ENCODE data around the gene SASS6.
"Not testable (repeated sequence)": the region's sequence is repeated elsewhere in the genome, so short reads cannot be mapped to it uniquely, and the experiment has no call there.

SASS6 gene

GRCh38 chr1:100101564-100101963 lies 31.2 kb downstream of the SASS6 start:
- no peak for ATAC-seq
- no peak for DNase-seq

- DNase-seq = no peak
- no peak for ATAC-seq
These were observed 32.5 kb downstream of the SASS6 start for GRCh38 chr1:100100202-100100601.

GRCh38 chr1:100090471-100090870 lies 42.3 kb downstream of the SASS6 start:
- DNase-seq (no peak), ATAC-seq (no peak)

- no peak for ATAC-seq
These were observed 43.6 kb downstream of the SASS6 start for GRCh38 chr1:100089082-100089481.

GRCh38 chr1:100087396-100087795 lies 45.3 kb downstream of the SASS6 start:
- ATAC-seq = no peak
- DNase-seq = no peak

More at GRCh38 chr1:100089082-100089481, 43.6 kb downstream of the SASS6 start:
- DNase-seq = no peak

- no peak for DNase-seq
These were observed 52.4 kb downstream of the SASS6 start for GRCh38 chr1:100080331-100080730.

GRCh38 chr1:100077531-100077930 lies 55.2 kb downstream of the SASS6 start:
- DNase-seq (no peak), ATAC-seq (no peak)

More at GRCh38 chr1:100080331-100080730, 52.4 kb downstream of the SASS6 start:
- ATAC-seq = no peak

- DNase-seq = no peak
- ATAC-seq = no peak
These were observed 56.0 kb downstream of the SASS6 start for GRCh38 chr1:100076744-100077143.

- ATAC-seq (no peak), DNase-seq (no peak)
These were observed 56.4 kb downstream of the SASS6 start for GRCh38 chr1:100076319-100076718.

GRCh38 chr1:100075773-100076172 lies 57.0 kb downstream of the SASS6 start:
- ATAC-seq = no peak

GRCh38 chr1:100074604-100075395 lies 57.9 kb downstream of the SASS6 start:
- DNase-seq (no peak), ATAC-seq (no peak)

More at GRCh38 chr1:100075773-100076172, 57.0 kb downstream of the SASS6 start:
- no peak for DNase-seq

GRCh38 chr1:100073531-100073930 lies 59.2 kb downstream of the SASS6 start:
- no peak for ATAC-seq
- no peak for DNase-seq

GRCh38 chr1:100070201-100070939 lies 62.4 kb downstream of the SASS6 start:
- DNase-seq (no peak), ATAC-seq (no peak)

GRCh38 chr1:100065969-100066227 lies 66.8 kb downstream of the SASS6 start:
- no peak for DNase-seq

GRCh38 chr1:100065183-100065968 lies 67.4 kb downstream of the SASS6 start:
- no peak for ATAC-seq

More at GRCh38 chr1:100065969-100066227, 66.8 kb downstream of the SASS6 start:
- no peak for ATAC-seq

GRCh38 chr1:100061681-100062080 lies 71.0 kb downstream of the SASS6 start:
- no peak for ATAC-seq
- DNase-seq = no peak

More at GRCh38 chr1:100065183-100065968, 67.4 kb downstream of the SASS6 start:
- no peak for DNase-seq

- ATAC-seq = no peak
- no peak for DNase-seq
These were observed 79.0 kb downstream of the SASS6 start for GRCh38 chr1:100053727-100054126.

- DNase-seq (no peak), ATAC-seq (no peak)
These were observed 79.6 kb downstream of the SASS6 start for GRCh38 chr1:100053119-100053518.

- no peak for DNase-seq
- ATAC-seq = no peak
These were observed 80.8 kb downstream of the SASS6 start for GRCh38 chr1:100051893-100052292.

- DNase-seq = no peak
- no peak for ATAC-seq
These were observed 81.3 kb downstream of the SASS6 start for GRCh38 chr1:100051401-100051800.

GRCh38 chr1:100050139-100050538 lies 82.6 kb downstream of the SASS6 start:
- no peak for ATAC-seq
- DNase-seq = no peak

GRCh38 chr1:100047235-100047708 lies 85.5 kb downstream of the SASS6 start:
- DNase-seq, ATAC-seq: not testable (repeated sequence)

GRCh38 chr1:100045206-100045605 lies 87.5 kb downstream of the SASS6 start:
- DNase-seq (no peak), ATAC-seq (no peak)

Data from stimulated activated naive CD8-positive, alpha-beta T cell treated with anti-CD3 and anti-CD28 coated beads, Interleukin-15, Interleukin-2, amounts not matched to agents 100 U/mL and 50 U/mL, for 24 hours (primary cell).